ENCODE results near the gene NYAP2.

Gene NYAP2

GRCh38 chr2:225488743-225489142 lies 89.2 kb downstream of the NYAP2 start:
- no peak for DNase-seq

DNA sequence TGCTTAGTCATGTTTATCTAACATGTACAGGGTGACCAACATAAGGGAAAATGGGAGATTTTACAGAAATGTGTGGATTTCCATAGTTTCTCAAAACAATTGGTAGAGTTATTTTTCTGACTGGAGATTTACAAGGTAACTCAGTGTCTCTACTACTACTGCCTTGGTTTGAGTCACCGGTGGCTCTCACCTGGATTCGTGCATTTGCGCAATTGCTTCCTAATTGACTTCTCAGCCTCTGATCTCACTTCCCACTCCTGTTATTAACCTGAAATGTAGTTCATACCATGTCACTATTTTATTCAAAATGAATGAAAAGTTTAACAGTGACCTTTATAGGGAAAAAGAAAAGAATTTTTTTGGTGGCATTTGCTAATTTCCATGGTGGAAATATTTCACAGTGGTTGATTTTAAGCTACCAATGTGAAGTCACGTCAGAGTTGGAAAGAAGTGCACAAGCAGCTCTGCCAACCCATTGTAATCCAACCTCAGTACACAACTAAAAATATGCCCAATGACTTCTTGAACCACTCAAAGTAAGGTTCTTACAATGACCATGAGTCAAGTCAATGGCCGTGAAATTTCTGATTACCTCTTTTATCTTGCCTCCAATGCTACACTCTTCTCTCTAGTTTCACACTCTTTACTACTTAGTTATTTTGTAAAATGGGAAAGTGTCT lies 94.0 kb downstream of the NYAP2 start:
- no peak for DNase-seq

DNA sequence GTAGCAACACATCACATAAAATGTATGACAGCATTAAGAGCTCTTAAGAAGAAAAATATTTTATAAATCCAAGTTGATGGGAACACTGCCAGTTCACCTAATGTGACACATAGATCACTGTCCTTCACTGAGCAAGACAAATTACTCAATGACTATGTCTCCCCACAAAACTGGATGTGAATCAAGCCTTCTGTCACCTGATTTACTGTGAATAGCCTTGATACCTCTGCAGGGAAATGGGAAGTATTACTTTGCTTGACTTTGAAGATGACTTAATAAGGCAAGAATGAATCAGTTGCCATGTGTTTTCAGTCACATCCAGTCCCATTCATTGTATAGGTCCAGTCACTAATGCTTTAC lies 94.6 kb downstream of the NYAP2 start:
- no peak for DNase-seq

- no peak for DNase-seq
Measured at GRCh38 chr2:225495706-225496105, 96.2 kb downstream of the NYAP2 start.

GRCh38 chr2:225496568-225496967 lies 97.1 kb downstream of the NYAP2 start:
- DNase-seq, result no peak

GRCh38 chr2:225497166-225497565 lies 97.7 kb downstream of the NYAP2 start:
- DNase-seq, result no peak

GRCh38 chr2:225501022-225501421 lies 101.5 kb downstream of the NYAP2 start:
- no peak for DNase-seq

DNA sequence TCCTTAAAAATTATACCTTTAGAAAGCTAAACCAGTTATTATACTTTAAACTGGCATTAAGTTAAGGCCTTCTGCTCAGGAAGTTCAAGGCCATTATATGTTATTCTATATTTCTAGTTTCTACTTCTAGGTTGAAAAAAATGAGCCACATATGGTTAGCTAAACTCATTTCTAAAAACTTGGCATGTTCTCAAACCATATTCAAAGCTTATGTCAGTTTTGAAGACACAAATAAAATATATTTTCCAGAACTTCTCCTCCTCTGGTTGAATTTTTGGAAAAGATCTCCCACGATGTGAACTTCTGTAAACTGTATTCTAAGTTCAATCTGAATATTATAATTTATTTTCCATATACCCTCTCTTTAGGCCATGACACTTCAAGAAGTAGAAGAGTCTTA lies 103.5 kb downstream of the NYAP2 start:
- no peak for DNase-seq

GRCh38 chr2:225510796-225511195 lies 111.3 kb downstream of the NYAP2 start:
- DNase-seq, result no peak

GRCh38 chr2:225512469-225512868 lies 113.0 kb downstream of the NYAP2 start:
- DNase-seq, result no peak

GRCh38 chr2:225512876-225513540 lies 113.5 kb downstream of the NYAP2 start:
- DNase-seq, result no peak

- no peak for DNase-seq
Measured at GRCh38 chr2:225515033-225515432, 115.5 kb downstream of the NYAP2 start.

DNA sequence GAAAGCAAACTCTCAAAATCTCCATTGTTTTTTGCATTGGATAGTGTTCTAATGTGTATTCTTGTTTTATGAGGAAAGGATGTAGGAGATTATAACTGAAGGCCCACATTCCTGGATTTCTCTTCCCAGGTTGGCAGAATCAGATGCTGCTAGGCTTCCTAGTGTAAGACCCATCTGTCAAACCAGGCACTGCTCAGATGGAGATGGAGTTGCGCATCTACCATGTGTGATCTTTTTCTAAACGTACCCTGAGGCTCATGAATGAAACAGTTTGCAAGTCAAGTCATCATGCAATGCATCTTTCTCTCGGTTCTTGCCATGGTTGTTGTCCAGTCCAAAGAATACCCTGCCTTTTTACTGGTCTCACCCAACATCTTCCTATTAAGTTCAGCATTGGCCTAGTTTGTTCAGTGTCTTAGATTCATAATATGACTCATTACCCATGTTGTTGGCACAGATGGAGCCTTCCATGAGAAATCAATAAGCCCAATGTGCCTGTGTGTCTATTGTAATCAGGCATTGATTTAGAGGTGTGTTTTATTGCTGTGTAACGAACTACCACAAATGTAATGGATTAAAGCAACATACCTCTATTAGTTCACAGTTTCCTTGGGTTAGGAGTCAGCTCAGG lies 127.4 kb downstream of the NYAP2 start:
- DNase-seq, result no peak

GRCh38 chr2:225531559-225531958 lies 132.0 kb downstream of the NYAP2 start:
- no peak for DNase-seq

DNA sequence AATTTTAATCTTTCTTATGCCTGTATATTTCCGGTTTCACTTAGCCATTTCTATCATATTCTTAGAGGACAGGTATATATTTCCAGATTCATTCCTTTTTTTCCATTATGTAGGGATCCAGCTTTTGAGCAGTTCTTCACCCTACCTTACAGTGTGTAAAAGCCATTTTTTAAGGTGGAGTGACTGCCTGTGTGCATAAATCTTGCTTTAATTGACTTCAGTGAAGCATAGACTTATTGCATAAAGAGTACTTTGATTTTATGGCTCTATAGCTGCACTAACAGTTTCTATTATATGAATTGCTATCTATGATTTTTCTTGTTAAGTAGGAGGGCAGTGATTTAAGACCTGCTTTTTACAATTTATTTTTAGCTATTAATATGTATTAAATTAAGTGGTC lies 132.6 kb downstream of the NYAP2 start:
- no peak for DNase-seq

GRCh38 chr2:225534037-225534436 lies 134.5 kb downstream of the NYAP2 start:
- no peak for DNase-seq

GRCh38 chr2:225534697-225535096 lies 135.2 kb downstream of the NYAP2 start:
- no peak for DNase-seq

DNA sequence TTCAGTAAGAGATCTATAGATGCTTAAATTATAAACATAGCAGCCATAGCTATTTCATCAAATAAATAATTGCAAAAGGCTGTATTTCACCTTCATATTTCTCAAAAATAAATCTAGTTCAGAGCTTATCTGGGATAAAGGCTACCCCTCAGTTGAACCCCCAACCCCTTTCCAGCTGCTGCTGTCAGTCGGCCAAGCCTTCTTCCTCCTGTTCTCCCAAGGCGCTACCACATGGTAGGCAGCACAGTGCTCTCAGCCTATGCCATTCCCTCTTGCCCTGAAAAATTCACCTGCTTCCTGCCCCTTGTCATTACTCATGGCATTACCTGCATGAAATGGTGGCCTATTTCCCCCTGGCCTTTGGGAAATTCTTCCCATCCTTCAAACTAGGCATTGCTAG lies 136.5 kb downstream of the NYAP2 start:
- DNase-seq, result no peak

DNA sequence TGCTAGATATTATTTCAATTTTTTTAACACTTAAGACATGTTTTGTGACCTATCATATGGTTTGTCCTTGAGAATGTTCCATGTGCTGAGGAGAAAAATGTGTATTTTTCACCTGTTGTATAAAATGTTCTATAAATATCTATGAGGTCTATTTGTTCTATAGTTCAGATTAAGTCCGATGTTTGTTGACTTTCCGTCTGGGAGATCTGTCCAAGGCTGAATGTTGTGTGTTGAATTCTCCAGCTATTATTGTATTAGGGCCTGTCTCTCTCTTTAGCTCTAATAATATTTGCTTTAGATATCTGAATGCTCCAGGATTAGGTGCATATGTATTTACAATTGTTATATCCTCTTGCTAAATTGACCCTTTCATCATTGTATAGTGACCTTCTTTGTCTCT lies 144.1 kb downstream of the NYAP2 start:
- no peak for DNase-seq

GRCh38 chr2:225556461-225556860 lies 157.0 kb downstream of the NYAP2 start:
- no peak for DNase-seq

GRCh38 chr2:225558399-225559071 lies 159.0 kb downstream of the NYAP2 start:
- no peak for DNase-seq

DNA sequence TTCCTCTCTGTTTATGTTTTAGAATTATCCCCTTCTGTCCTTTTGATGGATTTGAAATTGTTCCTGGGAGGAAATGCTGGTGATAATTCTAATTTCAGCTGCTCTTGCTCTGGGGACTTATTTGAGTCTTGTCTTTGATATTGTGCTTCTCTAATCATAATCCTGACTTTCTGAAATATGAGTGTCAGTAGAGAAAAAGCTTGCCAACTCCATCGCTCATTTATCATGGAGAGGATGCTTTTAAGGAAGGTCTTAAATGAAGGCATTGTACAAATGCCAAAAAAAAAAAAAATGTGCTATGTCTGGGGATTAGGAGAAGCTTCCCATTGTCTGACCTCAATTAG lies 159.5 kb downstream of the NYAP2 start:
- DNase-seq, result no peak

GRCh38 chr2:225566798-225567197 lies 167.3 kb downstream of the NYAP2 start:
- no peak for DNase-seq

- DNase-seq, result no peak
Measured at GRCh38 chr2:225569995-225570394, 170.5 kb downstream of the NYAP2 start.

Measured in activated CD4-positive, alpha-beta T cell treated with anti-CD3 and anti-CD28 coated beads, Interleukin-2, amount 50 U/mL, for 4 hours (primary cell).